ENCODE measurements around the gene ZNF214.

ZNF214 gene

GRCh38 chr11:7020183-7020917, at the start of gene ZNF214, which contains the start of gene NLRP14:
ZNF214 (minus strand) TSS chr11:7020346; CDS start chr11:7002835, 17,511 bp downstream.
NLRP14 (plus strand) TSS chr11:7020479; CDS start chr11:7038587, 18,108 bp downstream.
- no peak for DNase-seq

- no peak for DNase-seq
Observed at GRCh38 chr11:7062534-7062933, 42.4 kb upstream of the ZNF214 start.

- DNase-seq, result no peak
Observed at GRCh38 chr11:7060868-7061267, 40.7 kb upstream of the ZNF214 start.

GRCh38 chr11:7057641-7058040, 37.5 kb upstream of the ZNF214 start:
- no peak for DNase-seq

DNA sequence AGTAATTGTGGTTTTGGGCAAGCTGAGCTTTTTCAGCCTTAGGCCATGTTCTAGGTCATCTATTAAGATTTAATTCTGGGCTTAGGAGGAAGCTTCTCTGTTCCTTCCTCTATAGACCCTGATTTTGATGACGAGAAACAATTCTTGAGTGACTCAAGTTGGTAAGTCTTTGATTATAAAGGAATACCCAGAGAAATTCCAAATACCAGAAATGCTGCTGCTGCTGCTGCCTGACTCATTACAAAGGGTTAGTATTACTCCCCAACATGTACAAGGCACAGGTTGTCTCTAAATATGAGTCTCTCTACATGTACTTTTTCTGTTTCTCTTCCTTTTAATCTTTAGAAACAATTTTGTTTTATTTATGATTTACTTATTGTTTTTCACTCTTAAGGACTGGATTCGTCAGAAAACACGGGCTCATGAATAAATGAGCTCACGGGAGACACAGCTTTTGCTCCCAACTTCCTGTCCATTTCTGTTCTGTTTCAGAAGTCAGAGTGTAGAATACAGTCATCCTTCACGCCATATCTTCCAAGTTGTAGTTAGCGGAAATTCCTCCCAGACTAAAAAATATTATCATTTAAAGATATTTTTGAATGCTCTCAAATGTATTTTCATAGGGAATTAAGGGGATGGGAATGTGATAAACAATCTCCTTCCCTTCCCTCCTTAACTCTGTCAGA, 36.8 kb upstream of the ZNF214 start:
- DNase-seq, result no peak

DNA sequence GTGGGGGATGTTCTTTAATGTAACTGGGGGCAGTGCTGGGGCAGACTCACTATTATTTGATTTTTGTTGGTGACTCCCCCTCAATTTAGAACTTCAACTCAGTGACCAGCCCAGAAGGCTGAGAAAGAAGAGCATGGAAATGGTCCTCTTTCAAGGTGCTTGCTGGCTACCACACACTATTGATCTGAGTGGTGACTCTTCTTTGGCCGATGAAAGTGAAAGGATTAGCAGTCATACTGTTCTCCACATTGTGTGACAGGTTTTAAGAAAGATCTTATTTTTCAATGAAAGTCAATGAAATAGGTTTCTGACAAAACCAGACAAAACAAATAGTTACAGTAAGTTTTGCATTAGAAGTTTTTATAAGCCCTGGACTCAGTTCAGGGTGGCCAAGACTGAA, 30.0 kb upstream of the ZNF214 start:
- no peak for DNase-seq

DNA sequence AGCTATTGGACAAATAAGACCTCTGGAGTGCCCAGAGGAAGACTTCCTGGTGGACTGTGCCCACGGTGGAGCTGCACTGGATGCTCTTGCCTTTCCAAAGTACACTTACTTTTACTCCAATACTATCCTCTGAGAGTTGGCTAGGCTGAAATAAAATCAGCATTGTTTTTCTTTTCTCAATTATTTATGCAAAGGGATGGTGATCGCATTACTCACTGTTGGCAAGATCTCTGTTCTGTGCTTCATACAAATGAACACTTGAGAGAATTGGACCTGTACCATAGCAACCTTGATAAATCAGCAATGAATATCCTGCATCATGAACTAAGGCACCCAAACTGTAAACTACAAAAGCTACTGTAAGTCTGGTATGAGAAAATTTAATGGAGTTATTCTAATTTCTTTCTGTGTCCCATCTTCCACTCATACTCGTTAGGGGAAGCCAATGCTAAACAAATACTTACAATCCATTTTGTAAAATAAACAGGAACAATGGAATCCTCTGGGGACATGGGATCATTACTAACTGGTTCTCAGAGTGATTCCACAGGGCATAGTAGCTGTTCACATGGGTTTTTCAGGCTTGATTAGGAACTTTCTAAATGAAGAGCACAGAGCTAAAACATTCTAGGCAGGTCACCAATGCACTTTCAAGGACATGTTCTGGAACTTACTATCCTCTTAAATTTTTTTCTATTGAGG, 26.5 kb upstream of the ZNF214 start:
- no peak for DNase-seq

- DNase-seq, result no peak
Observed at GRCh38 chr11:7034019-7034418, 13.9 kb upstream of the ZNF214 start.

DNA sequence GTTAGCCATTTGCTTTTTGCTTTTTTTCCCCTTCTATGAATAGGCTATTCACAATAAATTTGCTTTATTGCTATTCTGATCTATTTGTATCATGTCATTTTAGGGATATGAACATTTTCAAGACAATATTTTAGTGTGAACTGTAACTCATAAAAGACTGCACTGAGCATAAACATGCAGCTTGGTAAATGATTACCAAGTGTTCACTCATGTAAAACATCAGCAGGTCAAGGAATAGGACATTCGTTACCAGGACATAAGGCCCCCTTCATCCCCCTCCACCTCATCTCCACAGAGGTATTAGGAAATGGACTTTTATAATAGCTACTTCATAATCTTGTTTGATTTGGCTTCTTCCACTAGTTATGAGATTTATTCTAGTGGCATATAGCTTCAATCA, 12.5 kb upstream of the ZNF214 start:
- DNase-seq, result no peak

DNA sequence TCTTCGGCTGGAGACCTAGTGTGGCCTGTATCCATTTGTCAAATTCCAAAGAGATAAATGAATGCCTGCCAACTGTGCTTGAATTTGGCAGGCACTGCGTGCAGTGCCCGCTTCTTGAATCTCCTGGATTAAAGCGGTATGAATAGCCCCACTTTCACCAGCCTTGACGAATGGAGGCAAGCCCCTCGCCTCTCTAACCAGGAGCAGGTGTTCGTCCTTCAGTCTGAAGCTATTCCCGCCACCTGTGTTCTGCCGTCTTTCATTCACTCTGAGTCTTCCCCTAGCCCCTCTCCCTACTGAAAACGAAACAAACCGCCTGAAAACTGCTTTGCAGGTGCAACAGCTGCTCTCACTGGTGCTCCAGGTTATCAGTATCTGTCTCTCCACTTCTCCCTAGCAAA, 11.3 kb upstream of the ZNF214 start:
- DNase-seq, result no peak

DNA sequence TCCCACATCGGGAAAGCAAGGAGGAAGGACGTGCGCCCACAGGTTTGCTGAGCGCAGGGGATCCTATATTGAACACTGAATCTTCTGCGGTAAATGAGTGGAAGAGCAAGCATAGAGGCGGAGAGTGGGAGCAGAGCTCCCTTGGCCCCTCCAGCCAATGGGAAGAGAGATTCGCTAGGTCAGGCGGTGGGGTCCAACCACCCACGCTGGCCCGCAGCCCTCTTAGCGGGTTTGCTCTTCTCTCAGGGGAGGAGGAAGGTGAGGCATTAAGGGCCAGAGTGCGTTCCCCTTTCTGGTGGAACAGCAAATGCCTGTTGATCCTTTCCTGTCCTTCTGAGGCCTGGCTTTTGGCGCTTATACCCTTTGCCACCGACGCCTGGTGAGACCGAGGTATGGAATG, 10.7 kb upstream of the ZNF214 start:
- no peak for DNase-seq

DNA sequence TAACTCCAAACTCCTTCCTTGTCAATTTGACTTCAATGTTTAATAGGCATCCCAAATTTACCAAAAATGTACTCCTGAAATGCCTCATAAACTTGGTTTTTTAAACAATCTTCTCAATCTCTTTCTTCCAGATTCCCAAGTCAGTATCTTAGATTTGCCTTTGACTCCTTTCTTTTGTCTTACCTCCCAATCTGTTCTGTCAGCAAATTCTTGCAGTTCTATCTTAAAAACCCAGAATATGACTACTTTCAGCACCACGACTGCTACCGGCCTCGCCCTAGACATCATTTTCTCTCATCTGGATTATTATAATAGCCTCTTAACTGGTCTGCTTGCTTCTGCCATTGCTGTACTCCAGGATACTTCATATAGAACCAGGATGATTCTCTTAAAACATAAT, 8.0 kb upstream of the ZNF214 start:
- no peak for DNase-seq

DNA sequence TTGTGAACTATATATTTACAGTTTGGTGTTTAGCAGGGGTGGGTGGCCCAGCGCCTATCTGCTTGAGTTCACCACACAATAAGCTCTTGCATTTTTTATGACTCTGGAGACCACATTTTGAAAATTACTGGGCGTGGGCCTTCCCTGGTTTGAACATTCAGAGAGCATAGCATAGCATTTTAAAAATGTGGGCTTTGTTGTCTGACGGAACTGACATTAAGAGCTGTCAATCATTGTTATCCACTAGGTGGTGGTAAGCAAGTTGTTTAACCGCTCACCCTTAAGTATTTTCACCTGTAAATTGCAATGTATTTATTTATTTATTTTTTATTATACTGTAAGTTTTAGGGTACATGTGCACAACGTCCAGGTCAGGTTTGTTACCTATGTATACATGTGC, 1.2 kb upstream of the ZNF214 start:
- DNase-seq, result no peak

- no peak for DNase-seq
Observed at GRCh38 chr11:7019500-7020182, 505 bp downstream of the ZNF214 start.

DNA sequence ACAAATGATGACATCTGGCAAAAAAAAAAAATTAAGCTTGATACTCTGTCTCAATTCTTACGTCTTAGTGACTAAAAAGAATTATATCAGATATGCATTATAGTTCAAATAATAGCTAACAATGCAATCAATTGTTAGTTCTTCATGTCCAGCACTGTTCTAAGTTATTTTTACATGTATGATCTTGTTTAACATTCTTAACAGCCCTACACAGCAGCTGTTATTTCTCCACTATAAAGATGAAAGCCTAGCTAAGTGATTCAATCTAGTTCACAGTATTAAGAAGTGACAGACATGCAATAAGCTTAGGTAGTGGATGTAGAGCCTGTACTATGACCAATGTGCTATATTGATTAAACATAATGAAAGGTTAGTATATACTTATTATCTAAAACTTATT, 4.1 kb downstream of the ZNF214 start:
- no peak for DNase-seq

GRCh38 chr11:7014118-7014517, 6.0 kb downstream of the ZNF214 start:
- no peak for DNase-seq

DNA sequence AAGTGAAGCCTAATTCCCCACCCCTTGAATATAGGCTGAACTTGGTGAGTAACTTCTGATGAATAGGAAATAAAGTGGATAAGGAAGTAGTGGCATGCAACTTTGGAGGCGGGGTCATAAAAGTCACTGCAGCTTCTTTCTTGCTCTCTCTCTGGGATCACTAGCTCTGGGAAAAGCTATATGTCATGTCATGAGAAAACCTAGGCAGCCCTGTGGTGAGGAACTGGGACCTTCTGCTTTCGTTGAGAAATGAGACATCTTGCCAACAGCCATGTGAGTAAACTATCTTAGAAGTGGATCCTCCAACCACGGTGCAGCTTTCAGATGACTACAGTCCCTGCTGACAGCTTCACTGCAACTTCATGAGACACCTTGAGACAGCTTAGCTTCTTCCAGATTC, 15.7 kb downstream of the ZNF214 start:
- no peak for DNase-seq

- DNase-seq, result no peak
Observed at GRCh38 chr11:6995703-6996102, 24.4 kb downstream of the ZNF214 start.

DNA sequence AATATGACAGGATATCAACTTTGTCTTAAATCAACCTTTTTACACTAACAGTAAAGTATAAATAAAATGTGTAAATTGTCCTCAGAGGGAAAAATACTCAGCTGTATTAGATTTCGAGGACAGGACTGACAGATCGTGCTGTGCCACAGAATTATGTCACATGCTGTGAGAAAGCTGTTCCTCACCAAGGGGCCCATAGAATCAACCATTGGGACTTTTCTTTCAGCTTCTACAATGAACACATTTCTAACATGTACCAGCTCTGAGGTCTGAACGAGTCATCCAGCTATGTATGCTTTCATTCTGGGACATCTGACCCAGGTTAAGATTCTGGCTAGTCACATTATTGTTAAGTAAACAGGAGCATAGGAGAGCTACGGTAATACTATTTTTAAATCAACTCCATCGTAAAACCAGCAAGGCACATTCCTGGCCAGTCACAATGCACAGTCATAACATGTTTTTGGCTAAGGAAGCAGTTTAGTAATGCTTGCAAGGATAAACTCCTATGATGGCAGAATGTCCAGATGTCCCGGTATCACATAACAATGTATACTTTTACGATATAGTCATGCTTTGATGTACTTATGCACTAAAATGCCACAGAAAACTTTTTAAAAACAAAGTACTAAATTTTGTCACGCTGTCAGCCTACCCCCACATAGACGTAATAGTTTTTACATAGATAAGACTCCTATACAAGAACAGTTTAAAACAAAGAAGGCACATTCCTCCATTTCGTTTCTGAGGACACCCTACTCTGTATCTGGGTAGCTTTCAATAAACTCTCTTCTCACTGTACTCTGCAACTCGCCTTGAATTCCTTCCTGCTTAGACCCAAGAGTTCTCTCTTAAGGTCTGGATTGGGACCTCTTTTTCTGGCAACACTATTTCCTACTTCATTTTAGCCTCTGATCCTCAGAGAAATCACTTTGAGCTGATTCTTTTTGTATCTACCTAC, 27.4 kb downstream of the ZNF214 start:
- no peak for DNase-seq

DNA sequence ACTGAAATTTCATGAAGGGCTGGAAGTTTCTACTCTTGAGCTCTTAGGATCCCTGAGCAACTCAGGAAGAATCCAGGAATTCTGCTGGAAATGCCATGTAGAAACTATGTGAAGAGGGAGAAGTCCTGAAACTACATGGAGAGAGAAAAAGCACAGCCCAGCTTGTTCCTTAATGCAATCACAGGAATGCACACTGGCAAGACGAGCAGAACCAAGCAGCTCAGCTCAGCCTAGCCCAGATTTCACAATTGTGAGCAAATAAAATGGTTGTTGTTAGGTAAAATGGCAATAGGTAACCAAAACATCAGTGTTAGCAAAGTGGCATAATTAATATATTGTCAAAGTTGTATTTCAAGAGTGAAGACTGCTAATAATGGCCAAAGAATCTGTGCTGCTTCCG, 28.1 kb downstream of the ZNF214 start:
- no peak for DNase-seq

DNA sequence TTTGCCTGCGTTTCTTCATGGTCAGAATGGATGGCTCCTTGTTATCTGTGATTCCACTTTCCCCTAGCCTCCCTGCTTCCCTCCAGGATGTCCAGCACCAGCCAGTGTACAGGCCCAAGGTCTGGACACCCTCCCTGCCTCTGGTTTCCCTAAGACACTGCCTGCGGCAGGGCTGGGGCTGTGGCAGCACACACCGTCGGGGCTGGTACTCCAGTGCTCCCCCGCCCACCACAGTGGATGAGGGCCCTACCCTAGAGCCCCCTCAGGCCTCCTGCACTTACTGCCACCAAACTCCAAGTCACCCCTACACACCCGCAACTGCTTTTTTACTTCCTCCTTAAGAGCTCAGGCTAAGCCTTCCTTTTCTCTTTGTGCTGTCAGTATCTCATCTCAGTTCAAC, 28.9 kb downstream of the ZNF214 start:
- DNase-seq, result no peak

DNA sequence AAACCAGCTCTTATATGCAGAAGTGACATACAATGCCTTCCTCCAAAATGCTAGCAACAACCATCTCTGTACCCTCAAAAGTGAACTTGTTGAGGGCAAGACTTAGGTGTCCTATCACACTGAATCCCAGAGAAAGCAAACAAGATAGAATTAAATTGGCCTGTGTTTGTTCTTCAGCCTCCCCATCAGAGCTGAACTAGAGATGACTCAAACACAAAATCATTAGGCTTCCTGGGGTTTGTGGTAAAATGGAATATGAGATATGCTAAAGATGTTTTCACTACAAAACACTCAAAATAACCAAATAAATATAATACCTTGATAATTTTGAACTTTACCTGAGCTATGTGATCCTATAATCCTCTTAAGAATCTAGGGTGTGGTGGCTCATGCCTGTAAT, 31.6 kb downstream of the ZNF214 start:
- no peak for DNase-seq
